GM23248 (cell line): ENCODE results near the gene DENND5B.

Experiments used
- EZH2 ChIP-seq: fragments of 200-600 bp; sonication (generic); IDR thresholded peaks from 2 replicates; pipeline ENCODE4 v1.6.1; 2018; ENCODE audit warnings: antibody characterized with exemption, mild to moderate bottlenecking; ENCODE audit not compliant: insufficient read depth, poor library complexity, severe bottlenecking
- EZH2phosphoT487 ChIP-seq: fragments of 200-600 bp; sonication (generic); IDR thresholded peaks from 2 replicates; pipeline ENCODE4 v1.6.1; 2018; ENCODE audit warnings: antibody characterized with exemption, moderate library complexity, mild to moderate bottlenecking, low read depth; ENCODE audit not compliant: insufficient read depth

DNA sequence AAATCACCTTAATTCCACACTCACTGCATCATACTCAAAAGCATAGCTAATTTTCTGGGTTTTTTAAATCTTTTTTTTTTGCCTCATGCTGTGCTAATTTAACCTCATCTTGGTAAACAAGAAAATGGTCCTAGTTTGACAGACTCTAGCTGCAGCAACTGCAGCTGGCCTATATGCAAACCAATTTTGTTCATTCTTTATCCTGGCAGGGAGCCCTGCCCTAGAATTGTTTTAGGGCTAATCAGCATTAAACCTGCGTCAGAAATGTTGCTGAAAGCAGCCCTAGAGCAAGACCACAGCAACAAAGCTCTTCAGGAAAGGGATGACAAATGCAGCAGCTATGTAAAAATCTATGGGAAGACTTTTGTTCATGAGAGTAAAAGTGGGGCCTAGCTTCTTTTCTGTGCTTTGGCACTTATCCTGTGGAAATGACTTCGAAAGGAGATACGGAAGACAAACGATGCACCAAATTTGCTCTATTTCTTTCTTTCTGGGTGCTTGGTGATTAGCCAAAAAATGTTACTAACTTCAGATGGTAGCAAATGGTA is 72.2 kb downstream of the DENND5B start:
- TF ChIP-seq EZH2, result no peak
- no peak for TF ChIP-seq EZH2phosphoT487
